Heart left ventricle (tissue), 16 donors: ENCODE results near the gene INPP5D. TPM values are rescaled to one million over a fixed set of nuclear protein-coding genes. Genes with fewer than 3 reads are reported as not detected.
A peak's percentile ranks its signal among the peaks of the same experiment; 100 is the strongest.

ENCODE experiments used
- ATAC-seq, 4 donors: fragments of 200-7000 bp; cut with Tn5 transposase; one replicate each; pipeline ENCODE4 v1.9.1; 2020 to 2022; ENCODE audit warnings: moderate library complexity in 4 of 4, mild to moderate bottlenecking in 3 of 4, moderate number of reproducible peaks in 1 of 4
- DNase-seq, 5 donors: peaks; one replicate each; pipeline ENCODE4 v3.0.0-alpha.2; 2020
- H3K27ac ChIP-seq, 12 donors: fragments of 200-600 bp; sonication (generic) in 4 of 12; one replicate each; pipeline versions ENCODE4 v1.5.0 to v1.8.0; 2016 to 2022; ENCODE audit warnings: mild to moderate bottlenecking in 2 of 12
- H3K27me3 ChIP-seq, 9 donors: fragments of 200-600 bp; sonication (generic) in 2 of 9; one replicate each; pipeline versions ENCODE4 v1.5.1 to v1.8.0; 2016 to 2022; ENCODE audit warnings: mild to moderate bottlenecking in 3 of 9
- H3K36me3 ChIP-seq, 9 donors: fragments of 200-600 bp; sonication (generic) in 2 of 9; one replicate each; pipeline versions ENCODE4 v1.5.0 to v1.8.0; 2018 to 2022; ENCODE audit warnings: mild to moderate bottlenecking in 2 of 9
- H3K4me1 ChIP-seq, 12 donors: fragments of 200-600 bp; sonication (generic) in 4 of 12; one replicate each; pipeline versions ENCODE4 v1.5.0 to v1.8.0; 2016 to 2022; ENCODE audit warnings: mild to moderate bottlenecking in 3 of 12
- H3K4me3 ChIP-seq, 12 donors: fragments of 200-600 bp; sonication (generic) in 4 of 12; one replicate each; pipeline versions ENCODE4 v1.5.0 to v1.8.0; 2017 to 2022; ENCODE audit warnings: mild to moderate bottlenecking in 9 of 12, moderate library complexity in 4 of 12
- H3K9me3 ChIP-seq, 12 donors: fragments of 200-600 bp; sonication (generic) in 4 of 12; one replicate each; pipeline versions ENCODE4 v1.5.0 to v1.8.0; 2016 to 2022; ENCODE audit warnings: mild to moderate bottlenecking in 1 of 12
- POLR2A ChIP-seq, 2 donors: fragments of 450-650 bp; IDR thresholded peaks; one replicate each; pipeline ENCODE4 v1.6.1; 2017; ENCODE audit warnings: antibody characterized with exemption in 2 of 2, mild to moderate bottlenecking in 2 of 2, moderate library complexity in 2 of 2
- WGBS, 4 donors: extraction: QIAGEN DNeasy Blood & Tissue Kit in 2 of 4; methylation state at CpG; one replicate each; pipeline versions ENCODE4 v1.1.5 to v1.1.7; 2013 to 2018; 5-methylcytosine and 5-hydroxymethylcytosine counted together
- intact Hi-C, 10 donors: fragments of 100-400 bp; cut with DNase I; formaldehyde crosslinking; loops; one replicate each; pipeline versions ENCODE4 v1.11.1 to v1.14.2; 2022
- polyA plus RNA-seq, 2 donors: library from polyadenylated mRNA; stranded (reverse); fragments of 200-250 nt; gene quantifications; one replicate each; pipeline ENCODE4 v1.2.3, GENCODE V29; 2013
- total RNA-seq, 9 donors: library from RNA; depleted of rRNA in 2 of 9; stranded (reverse); fragments of >200 nt in 2 of 9; fragmentation: NEBNext Ultra II Directional in 3 of 9; extraction: Animal tissue kit (Norgen Biotek cat#: 25700) in 3 of 9; gene quantifications; one replicate each; pipeline versions ENCODE4 v1.1.0 to v1.2.4, GENCODE V29; 2016 to 2023
- TF ChIP-seq, protein P1 (sequence below), 12 donors: fragments of 200-600 bp; sonication (generic) in 4 of 12; IDR thresholded peaks; one replicate each; pipeline versions ENCODE4 v1.5.0 to v1.8.0; 2018 to 2022; ENCODE audit warnings: antibody characterized with exemption in 12 of 12, mild to moderate bottlenecking in 5 of 12
- donor health status: ischemic (EF 13 %, LVEDD 7.1; RV severe dilation, severe dysfunction).
- donor health status: healthy with polysubstance abuse.
- donor health status: DM: no; HTN: yes; CAD: no.
- donor health status: DM: no; HTN: no; CAD: no.
- donor health status: ischemic (EF 25% LVEDD 6.9; RV normal size, moderate dysfunction).
- donor health status: ischemic (EF 25% LVEDD 5.7; RV mildly dilated, moderate dysfunction).
- donor health status: healthy.
- donor health status: DM: yes; HTN: yes; CAD: no.
- donor health status: ischemic (EF 35%, LVEDD 5.7; RV mildly dilated, moderate dysfunction).
- donor health status: nonischemic (EF 11% LVEDD 7.7; RV severe dilation, severe dysfunction).
- donor health status: DM: yes; HTN: yes; CAD: no.
- donor health status: PGD.
- donor health status: ischemic (EF 29% LVEDD 5.4; RV normal size, mild dysfunction).
- donor health status: nonischemic (EF 23%, LVEDD 6.1; RV moderate dilation, normal function).

Gene INPP5D
- total and polyA plus RNA-seq, 11 donors, result 2.8 to 29.1 (median 4.9) TPM

DNA sequence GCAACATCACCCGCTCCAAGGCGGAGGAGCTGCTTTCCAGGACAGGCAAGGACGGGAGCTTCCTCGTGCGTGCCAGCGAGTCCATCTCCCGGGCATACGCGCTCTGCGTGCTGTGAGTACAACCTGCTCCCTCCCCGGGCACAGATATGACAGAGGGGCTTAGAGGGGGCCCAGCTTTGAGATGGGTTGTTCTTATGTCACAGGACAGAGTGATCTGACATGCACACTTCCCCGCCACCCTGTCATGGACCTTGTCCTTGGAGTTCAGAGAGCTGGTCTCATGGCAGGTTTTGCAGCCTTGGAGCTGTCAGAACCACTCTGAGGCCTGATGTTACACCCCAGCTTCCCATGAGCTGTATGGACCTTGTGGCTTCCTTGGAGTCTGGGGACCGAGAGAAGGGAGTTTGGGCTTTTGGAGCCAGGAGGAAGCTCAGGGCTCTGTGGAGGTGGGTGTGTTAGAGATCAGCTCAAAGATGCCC lies 398 bp downstream of the INPP5D start:
- no peak for TF ChIP-seq POLR2A (IDR thresholded peaks at IDR 0.05)
- TF ChIP-seq, protein P1, sequence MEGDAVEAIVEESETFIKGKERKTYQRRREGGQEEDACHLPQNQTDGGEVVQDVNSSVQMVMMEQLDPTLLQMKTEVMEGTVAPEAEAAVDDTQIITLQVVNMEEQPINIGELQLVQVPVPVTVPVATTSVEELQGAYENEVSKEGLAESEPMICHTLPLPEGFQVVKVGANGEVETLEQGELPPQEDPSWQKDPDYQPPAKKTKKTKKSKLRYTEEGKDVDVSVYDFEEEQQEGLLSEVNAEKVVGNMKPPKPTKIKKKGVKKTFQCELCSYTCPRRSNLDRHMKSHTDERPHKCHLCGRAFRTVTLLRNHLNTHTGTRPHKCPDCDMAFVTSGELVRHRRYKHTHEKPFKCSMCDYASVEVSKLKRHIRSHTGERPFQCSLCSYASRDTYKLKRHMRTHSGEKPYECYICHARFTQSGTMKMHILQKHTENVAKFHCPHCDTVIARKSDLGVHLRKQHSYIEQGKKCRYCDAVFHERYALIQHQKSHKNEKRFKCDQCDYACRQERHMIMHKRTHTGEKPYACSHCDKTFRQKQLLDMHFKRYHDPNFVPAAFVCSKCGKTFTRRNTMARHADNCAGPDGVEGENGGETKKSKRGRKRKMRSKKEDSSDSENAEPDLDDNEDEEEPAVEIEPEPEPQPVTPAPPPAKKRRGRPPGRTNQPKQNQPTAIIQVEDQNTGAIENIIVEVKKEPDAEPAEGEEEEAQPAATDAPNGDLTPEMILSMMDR (IDR thresholded peaks at IDR 0.05), result no peak
- DNase-seq (no peak), ATAC-seq (peak in 1 of 4 donors; percentile 3)
- intact Hi-C loops, result loop anchor here in 1 of 10 donors (2.0 kb wide), 1 partner anchor 24 kb away; no protein-coding TSS in a partner anchor
- Histone ChIP-seq H3K27ac (peak overlapping the region; percentile 69 to 93 (median 88)), H3K4me3 (peak overlapping the region; percentile 27 to 73 (median 56)), H3K9me3 (no peaks in the 10 kb centered on the region), H3K4me1 (peaks cover 0 to 54% (median 34%) of the 10 kb centered on the region in 12 donors), H3K27me3 (no peaks in the 10 kb centered on the region), H3K36me3 (no peaks in the 10 kb centered on the region)
- 48 to 68% (median 59%) methylated on average over 3 to 13 of the region's 13 CpGs for WGBS, 4 donors

DNA sequence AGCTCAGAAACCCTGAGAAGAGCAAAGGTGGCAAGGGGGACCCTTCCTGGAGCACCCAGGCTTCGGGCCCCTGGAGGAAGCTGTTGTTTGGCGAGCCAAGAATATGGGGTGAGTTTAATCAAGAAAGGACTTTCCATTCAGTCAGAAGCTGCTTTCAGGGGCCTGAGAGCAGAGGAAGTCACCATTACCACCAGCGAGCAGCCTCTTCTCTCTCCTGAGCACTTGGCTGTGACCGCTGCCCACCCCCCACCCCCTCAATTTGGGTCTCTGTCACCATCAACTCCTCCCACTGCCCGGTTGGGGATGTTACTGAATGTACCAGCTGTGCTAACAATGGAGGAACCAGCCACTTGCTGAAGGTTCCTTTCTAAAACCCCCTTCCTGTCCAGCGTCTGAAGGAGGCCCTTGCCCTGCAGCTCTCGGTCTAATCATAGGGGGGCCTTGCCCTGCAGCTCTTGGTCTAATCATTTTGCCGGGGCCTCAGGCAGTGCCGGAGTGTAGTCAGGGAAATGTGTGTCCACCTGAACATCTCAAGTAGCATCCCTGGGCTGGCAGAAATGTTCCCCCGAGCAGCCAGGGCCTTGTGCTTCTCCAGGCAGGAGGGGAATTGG lies 943 bp downstream of the INPP5D start:
- Histone ChIP-seq H3K4me3 (peak overlapping the region in 11 of 12 donors; percentile 33 to 73 (median 57)), H3K4me1 (peaks cover 0 to 54% (median 34%) of the 10 kb centered on the region in 12 donors), H3K36me3 (peaks cover 0 to 5% (median 0%) of the 10 kb centered on the region in 9 donors), H3K27ac (peak overlapping the region; percentile 69 to 93 (median 88)), H3K27me3 (no peaks in the 10 kb centered on the region), H3K9me3 (no peaks in the 10 kb centered on the region)
- peak in 1 of 5 donors; percentile 52 for DNase-seq
- WGBS, 4 donors, result 46 to 65% (median 62%) methylated on average over 9 to 10 of the region's 10 CpGs
- TF ChIP-seq POLR2A (IDR thresholded peaks at IDR 0.05), result no peak
- TF ChIP-seq, protein P1 (IDR thresholded peaks at IDR 0.05), result no peak
- intact Hi-C loops, result loop anchor here in 1 of 10 donors (2.0 kb wide), 1 partner anchor 24 kb away; no protein-coding TSS in a partner anchor
- peak in 1 of 4 donors; percentile 8 for ATAC-seq

GRCh38 chr2:233061591-233062450 lies 1.7 kb downstream of the INPP5D start:
- Histone ChIP-seq H3K36me3 (peaks cover 0 to 11% (median 0%) of the 10 kb centered on the region in 9 donors), H3K9me3 (no peaks in the 10 kb centered on the region), H3K27ac (peak overlapping the region; percentile 69 to 93 (median 88)), H3K4me1 (peaks cover 0 to 58% (median 34%) of the 10 kb centered on the region in 12 donors), H3K4me3 (peak overlapping the region in 11 of 12 donors; percentile 33 to 73 (median 57)), H3K27me3 (no peaks in the 10 kb centered on the region)
- TF ChIP-seq, protein P1 (IDR thresholded peaks at IDR 0.05), result peak in 6 of 12 donors; percentile 9 to 40 (median 22)
- no peak for TF ChIP-seq POLR2A (IDR thresholded peaks at IDR 0.05)
- intact Hi-C loops, result loop anchor here in 2 of 10 donors (2.0 kb wide), 2 partner anchors 21 to 23 kb away; no protein-coding TSS in a partner anchor
- peak; percentile 63 to 83 (median 67) for DNase-seq
- peak; percentile 44 to 77 (median 60) for ATAC-seq
- WGBS, 4 donors, result 22 to 41% (median 34%) methylated on average over 5 to 12 of the region's 12 CpGs
